ENCODE results near the gene USO1.

Gene USO1

DNA sequence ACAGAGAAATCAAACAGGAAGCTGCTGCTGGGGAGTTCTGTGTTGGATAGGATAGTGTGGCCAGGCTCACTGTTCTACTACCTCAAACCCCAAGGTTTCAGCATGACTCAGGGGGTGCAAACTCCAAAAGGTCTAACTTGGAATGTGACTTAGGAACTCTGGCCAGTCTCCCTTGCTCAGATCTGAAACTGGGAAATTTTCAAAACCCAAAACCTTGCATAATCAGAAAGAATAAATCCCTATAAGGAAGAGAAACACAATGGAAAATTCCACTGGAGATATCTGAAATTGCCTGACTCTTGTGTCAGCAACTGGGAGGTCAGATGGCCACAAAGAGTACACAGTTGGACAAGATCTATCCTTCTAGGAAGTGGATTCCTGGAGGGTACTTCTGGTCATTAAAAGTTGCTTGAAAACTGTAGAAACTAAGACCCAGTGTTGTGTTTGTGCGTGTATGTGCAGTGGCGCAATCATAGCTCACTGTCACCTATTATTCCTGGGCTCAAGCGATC is 119.8 kb downstream of the USO1 start:
- no peak for DNase-seq (ENCODE audit: low read depth in 2 of 2)

DNA sequence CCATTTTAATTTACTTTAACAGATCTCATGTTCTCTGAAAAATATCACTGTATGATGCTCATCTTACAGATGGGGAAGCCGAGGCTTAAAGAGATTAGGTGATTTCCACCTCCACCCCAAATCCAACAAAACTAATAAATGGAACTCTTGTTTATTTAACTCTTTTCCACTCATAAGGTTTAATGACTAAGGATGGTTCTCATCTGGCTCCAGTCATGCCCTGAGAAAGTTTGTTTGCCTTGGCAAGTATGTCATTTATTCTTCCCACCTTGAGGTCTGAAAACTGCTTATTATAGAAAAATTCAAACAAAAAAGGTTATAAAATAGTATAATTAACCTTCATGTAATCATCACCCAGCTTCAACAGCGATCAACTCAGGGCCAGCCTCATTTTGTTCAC is 121.6 kb downstream of the USO1 start:
- DNase-seq (ENCODE audit: low read depth in 2 of 2) = no peak

DNA sequence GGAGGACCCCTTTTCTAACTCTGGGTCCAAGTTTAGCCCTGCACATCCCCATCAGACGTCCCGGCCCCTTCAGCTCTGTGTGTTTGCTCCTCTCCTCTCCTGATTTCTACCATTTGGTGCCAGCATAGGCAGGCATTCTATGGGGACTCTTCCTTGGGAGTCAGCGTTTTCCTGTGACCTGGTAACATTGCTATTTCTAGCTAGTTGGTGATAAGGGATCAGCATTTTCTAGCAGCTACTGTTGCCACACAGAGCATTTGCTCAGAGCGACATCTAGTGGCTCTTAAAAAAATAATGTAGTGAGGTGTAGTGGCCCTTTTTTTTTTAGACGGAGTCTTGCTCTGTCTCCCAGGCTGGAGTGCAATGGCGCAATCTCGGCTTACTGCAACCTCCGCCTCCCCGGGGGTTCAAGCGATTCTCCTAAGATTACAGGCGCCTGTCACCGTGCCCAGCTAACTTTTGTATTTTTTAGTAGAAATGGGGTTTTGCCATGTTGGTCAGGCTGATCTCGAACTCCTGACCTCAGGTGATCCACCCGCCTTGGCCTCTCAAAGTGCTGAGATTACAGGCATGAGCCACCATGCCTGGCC is 123.9 kb downstream of the USO1 start:
- DNase-seq (ENCODE audit: low read depth in 2 of 2) = peak in 1 of 2 donors; percentile 4

DNA sequence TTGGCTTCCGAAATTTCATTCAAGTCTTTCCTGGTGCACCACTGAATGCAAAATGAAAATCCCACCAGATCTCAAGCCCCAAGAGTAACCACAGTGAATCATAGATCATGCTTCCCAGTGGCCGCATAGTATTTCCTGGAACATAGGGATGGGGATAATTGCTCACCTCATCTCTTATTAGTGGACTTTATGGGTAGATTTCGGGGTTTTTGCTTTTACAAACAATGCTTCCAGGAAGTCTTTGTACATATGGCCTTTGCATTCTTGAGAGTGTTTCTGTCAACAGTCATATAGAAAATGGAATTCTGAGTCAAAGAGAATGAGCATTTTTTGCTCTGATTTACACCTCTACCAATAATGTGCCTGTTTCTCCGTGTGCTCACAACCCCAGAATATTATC is 124.5 kb downstream of the USO1 start:
- DNase-seq (ENCODE audit: low read depth in 2 of 2) = no peak

DNA sequence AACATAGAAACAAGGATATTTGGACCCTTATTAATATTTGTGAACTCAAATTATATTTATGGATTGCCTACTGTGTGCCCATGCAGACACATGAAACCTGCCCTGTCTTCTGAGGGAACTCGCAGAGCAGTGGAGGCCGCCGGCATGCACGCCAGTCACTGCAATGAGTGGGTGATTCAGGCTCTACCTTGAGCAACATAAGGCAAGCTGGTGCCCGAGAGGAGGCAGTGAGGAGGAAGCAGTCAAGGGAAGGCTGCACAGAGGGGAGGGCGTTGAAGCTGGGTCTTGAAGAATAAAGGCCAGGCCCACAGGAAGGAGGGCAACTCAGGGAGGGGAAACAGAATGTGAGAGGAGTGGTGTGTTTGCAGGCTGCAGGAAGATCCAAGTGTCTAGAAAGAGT is 125.1 kb downstream of the USO1 start:
- DNase-seq (ENCODE audit: low read depth in 2 of 2) = no peak

DNA sequence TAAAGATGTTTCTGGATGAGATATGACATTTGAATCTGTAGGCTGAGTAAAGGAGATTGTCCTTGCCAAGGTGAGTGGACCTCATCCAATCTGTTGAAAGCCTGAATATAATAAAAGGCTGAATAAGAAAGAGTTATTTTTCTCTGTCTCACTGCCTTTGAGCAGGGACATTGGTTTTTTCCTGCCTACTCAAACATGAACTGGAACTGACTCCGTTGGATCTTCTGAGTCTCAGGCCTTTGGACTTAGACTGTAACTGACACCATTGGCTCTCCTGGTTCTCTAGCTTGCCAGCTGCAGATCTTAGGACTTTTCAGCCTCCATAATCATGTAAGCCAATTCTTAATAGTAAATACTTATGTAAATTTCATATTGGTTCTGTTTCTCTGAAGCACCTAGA is 134.3 kb downstream of the USO1 start:
- DNase-seq (ENCODE audit: low read depth in 2 of 2) = no peak

DNA sequence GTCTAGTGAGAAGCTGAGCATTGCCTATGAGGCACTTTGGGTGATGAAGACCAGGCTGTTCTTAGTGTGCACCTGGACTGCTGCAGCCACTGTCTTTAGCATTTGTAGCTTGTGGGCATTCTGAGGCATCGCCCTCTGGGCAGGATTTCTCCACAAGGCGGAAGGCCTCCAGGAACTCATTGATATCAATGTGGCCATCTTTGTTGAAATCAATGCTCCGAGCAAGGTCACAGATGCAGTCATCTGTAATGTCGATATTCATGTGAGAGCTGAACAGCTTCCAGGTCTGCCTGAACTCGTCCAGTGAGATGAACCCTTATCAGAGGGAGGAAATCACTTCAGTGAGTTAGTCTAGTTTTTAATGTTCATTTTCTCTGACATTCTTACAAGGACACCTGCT is 136.2 kb downstream of the USO1 start:
- no peak for DNase-seq (ENCODE audit: low read depth in 2 of 2)
